GM12801 (cell line): ENCODE measurements around the gene PCSK6.

ENCODE experiments used
- TF ChIP-seq, protein P1 (sequence below): IDR thresholded peaks from one replicate; pipeline ENCODE4 v1.5.1; 2011; ENCODE audit warnings: control low read depth; ENCODE audit not compliant: insufficient read length; ENCODE audit errors: extremely low read depth

PCSK6 gene

GRCh38 chr15:101323793-101324523 is 165.5 kb downstream of the PCSK6 start:
- TF ChIP-seq, protein P1, sequence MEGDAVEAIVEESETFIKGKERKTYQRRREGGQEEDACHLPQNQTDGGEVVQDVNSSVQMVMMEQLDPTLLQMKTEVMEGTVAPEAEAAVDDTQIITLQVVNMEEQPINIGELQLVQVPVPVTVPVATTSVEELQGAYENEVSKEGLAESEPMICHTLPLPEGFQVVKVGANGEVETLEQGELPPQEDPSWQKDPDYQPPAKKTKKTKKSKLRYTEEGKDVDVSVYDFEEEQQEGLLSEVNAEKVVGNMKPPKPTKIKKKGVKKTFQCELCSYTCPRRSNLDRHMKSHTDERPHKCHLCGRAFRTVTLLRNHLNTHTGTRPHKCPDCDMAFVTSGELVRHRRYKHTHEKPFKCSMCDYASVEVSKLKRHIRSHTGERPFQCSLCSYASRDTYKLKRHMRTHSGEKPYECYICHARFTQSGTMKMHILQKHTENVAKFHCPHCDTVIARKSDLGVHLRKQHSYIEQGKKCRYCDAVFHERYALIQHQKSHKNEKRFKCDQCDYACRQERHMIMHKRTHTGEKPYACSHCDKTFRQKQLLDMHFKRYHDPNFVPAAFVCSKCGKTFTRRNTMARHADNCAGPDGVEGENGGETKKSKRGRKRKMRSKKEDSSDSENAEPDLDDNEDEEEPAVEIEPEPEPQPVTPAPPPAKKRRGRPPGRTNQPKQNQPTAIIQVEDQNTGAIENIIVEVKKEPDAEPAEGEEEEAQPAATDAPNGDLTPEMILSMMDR: no peak

- TF ChIP-seq, protein P1: no peak
Observed at GRCh38 chr15:101322854-101323477, 166.5 kb downstream of the PCSK6 start.

DNA sequence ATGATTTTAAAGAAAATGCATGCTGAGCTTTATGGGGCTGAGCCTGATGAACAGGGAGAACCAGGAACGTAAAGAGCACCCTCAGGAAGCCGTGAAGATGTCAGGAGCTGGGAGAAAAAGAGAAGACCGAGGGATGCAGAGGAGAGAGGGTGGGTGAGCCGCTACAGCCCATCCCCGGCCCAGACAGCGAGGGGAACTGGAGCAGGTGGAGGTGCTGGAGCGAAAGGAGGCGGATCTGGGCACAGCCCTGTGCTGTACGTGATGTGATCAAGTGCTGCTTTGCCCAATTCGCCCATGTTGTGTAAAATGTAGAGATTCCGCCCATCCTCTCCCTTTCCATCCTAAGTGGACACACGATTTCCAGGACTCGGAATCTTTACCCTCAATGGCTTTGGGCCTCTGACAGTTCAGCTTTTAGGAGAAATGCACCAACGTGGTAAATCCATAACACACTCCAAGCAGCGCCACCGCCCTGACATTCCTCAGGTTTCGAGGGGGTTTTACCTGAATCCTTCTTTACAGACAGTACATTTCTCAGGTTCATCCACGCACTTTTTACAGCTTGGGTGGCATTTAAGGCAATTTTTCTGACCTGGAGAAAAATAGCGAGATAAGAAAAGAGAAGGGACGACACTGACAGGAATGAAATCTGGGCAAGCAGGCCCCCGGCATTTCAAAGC is 167.4 kb downstream of the PCSK6 start:
- TF ChIP-seq, protein P1: no peak

DNA sequence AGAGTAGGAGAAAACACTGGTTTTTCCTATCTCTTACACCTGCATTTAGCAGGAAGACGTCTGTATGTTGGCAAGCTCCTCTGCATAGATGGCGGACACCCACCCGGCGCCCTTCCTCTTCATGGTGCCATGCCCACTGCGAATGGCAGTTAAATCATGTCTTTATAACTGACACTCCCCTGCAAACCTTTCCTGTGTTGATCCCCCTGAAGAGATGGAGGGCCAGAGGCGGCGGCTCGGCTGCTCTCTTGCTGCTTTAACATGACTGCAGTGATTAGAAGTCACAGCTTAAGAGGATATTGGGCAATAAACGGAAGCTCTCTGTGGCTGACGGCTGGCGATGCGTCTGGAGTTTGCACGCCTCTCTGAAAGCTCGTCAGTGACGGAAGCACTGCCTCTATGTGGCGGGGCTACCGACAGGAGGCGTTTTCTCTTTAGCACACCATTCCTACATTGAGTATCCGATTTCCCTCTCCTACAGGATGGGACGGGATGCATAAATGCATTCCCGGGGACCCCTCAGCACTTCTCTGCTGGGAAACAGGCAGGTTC is 168.9 kb downstream of the PCSK6 start:
- TF ChIP-seq, protein P1: no peak

- TF ChIP-seq, protein P1: no peak
Observed at GRCh38 chr15:101318839-101319238, 170.7 kb downstream of the PCSK6 start.

DNA sequence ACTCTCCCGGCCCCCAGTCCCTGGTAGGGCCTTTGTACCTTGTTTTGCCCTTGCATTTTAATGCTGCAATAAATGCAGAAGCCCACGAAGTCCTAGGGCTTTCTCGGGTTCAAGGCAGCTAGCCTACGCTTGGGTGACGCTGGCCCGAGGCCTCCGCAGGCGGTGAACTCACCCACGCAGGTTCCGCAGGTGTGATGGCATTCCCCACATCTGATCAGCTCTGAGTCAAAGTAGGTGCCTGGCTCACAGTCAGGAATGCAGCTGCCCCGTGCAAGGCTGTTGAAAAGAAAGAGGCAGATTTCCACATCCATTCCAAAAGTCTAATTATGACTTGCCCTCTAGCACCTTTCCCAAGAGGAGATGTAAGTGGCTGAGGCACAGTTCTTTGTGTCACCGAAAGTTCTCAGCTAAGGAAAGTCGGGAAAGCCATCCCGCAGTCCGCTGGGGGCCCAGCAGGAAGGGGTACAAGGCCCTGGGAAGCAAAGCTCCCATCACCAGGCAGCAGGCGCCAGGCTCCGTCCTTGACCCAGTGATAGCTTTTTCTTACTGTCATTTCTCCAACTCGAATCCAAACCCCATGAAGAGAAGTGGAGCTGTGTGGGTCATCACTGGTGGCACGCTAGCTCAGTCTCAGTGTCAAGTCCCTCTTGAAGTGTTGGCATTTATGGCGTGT is 171.2 kb downstream of the PCSK6 start:
- TF ChIP-seq, protein P1: no peak

DNA sequence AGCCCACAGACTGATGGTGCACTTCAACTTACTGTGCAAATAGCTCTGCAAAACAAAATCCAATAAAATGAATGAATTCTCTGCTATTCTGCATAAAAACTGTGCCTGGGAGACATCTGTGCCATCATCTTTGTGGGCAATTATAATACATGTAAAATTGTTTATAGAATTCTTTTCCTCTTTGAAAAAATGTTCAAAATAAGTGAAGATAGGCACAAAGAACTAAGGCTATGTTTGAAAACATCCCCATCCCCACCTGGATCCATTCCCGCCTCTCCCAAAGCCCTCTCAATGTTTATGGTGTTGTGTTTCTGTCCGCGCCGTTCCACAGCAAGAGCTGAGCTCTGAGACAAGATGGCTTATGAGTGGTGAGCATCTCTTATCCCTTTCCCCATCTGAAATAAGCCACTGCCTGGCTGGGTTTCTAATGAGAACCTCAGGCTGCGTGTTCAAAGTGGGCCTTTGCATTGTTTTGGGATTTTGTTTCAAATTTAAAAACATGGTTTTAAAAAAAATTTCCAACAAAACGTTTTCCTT is 172.1 kb downstream of the PCSK6 start:
- TF ChIP-seq, protein P1: no peak
